GM12878 (cell line): ENCODE data around the gene FAM170B.

Experiments
- CBFB ChIP-seq: IDR thresholded peaks from 2 replicates; pipeline ENCODE4 v1.6.1; 2016; ENCODE audit warnings: antibody characterized with exemption, low read depth
- EED ChIP-seq: sonication (generic); IDR thresholded peaks from 2 replicates; pipeline ENCODE4 v1.6.1; 2016; ENCODE audit warnings: antibody characterized with exemption, low read depth
- EP300 ChIP-seq, 2 experiments: fragments of 150-350 bp in 1 of 2; IDR thresholded peaks; 2 replicates each; pipeline ENCODE4 v1.6.1; 2011 to 2012; ENCODE audit warnings: low read depth in 2 of 2, low read length in 2 of 2, borderline replicate concordance in 1 of 2, improper control_type of control experiment in 1 of 2, inconsistent platforms in 1 of 2; ENCODE audit not compliant: control insufficient read depth in 1 of 2
- FOS ChIP-seq: IDR thresholded peaks from 3 replicates; pipeline ENCODE4 v1.6.1; 2011; ENCODE audit warnings: borderline replicate concordance; ENCODE audit not compliant: insufficient read length; ENCODE audit errors: extremely low read depth
- NFIC ChIP-seq: IDR thresholded peaks from 2 replicates; pipeline ENCODE4 v1.6.1; 2012; ENCODE audit warnings: low read depth, mild to moderate bottlenecking, inconsistent platforms, low read length, moderate library complexity
- POLR2AphosphoS5 ChIP-seq: IDR thresholded peaks from 2 replicates; pipeline ENCODE4 v1.6.1; 2011; ENCODE audit warnings: mild to moderate bottlenecking, low read length, inconsistent platforms
- TF ChIP-seq, protein P1 (sequence below), 3 experiments: IDR thresholded peaks in 2 of 3; conservative IDR thresholded peaks in 1 of 3; 2 replicates each; pipeline ENCODE4 v1.5.1; 2011; ENCODE audit warnings: low read depth in 3 of 3, low read length in 3 of 3, mild to moderate bottlenecking in 3 of 3, control low read depth in 2 of 3, moderate library complexity in 2 of 3, inconsistent platforms in 1 of 3, mixed read lengths in 1 of 3; ENCODE audit not compliant: control insufficient read depth in 2 of 3, insufficient read depth in 1 of 3; ENCODE audit errors: extremely low read depth in 1 of 3
- TF ChIP-seq, protein P2 (sequence below): IDR thresholded peaks from 2 replicates; pipeline ENCODE4 v1.6.1; 2011; ENCODE audit warnings: low read depth, low read length, improper control_type of control experiment, borderline replicate concordance

DNA sequence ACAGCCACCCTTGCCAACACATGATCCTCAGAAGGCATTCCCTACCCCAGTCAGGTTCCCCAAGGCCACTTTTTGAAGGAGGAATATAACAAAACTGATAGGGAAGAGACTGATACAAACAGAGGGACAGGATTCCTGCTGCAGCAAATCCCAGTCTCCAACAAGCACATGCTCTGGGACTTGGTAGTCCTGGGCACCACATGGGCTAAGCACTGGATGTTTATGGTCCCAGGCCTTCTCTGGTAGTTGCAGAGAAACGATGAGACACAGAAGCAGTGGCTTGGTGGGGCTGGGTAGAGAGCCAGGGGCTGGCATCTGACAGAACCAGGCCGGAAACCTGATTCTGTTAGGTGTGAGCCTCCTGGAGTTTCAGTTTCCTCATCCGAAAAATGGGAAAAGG is 21.7 kb downstream of the FAM170B start:
- TF ChIP-seq, protein P1, sequence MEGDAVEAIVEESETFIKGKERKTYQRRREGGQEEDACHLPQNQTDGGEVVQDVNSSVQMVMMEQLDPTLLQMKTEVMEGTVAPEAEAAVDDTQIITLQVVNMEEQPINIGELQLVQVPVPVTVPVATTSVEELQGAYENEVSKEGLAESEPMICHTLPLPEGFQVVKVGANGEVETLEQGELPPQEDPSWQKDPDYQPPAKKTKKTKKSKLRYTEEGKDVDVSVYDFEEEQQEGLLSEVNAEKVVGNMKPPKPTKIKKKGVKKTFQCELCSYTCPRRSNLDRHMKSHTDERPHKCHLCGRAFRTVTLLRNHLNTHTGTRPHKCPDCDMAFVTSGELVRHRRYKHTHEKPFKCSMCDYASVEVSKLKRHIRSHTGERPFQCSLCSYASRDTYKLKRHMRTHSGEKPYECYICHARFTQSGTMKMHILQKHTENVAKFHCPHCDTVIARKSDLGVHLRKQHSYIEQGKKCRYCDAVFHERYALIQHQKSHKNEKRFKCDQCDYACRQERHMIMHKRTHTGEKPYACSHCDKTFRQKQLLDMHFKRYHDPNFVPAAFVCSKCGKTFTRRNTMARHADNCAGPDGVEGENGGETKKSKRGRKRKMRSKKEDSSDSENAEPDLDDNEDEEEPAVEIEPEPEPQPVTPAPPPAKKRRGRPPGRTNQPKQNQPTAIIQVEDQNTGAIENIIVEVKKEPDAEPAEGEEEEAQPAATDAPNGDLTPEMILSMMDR (IDR thresholded peaks at IDR 0.05 in 2 of 3, conservative IDR thresholded peaks at IDR 0.05 in 1 of 3; ENCODE audit: control insufficient read depth in 2 of 3, extremely low read depth in 1 of 3, insufficient read depth in 1 of 3, low read depth in 3 of 3, low read length in 3 of 3) = no peak
- TF ChIP-seq NFIC (no peak), EP300 (IDR thresholded peaks at IDR 0.05; ENCODE audit: borderline replicate concordance in 1 of 2, control insufficient read depth in 1 of 2, low read depth in 2 of 2, low read length in 2 of 2) (no peak), EED (no peak), CBFB (no peak), FOS (no peak), POLR2AphosphoS5 (no peak)
- TF ChIP-seq, protein P2, sequence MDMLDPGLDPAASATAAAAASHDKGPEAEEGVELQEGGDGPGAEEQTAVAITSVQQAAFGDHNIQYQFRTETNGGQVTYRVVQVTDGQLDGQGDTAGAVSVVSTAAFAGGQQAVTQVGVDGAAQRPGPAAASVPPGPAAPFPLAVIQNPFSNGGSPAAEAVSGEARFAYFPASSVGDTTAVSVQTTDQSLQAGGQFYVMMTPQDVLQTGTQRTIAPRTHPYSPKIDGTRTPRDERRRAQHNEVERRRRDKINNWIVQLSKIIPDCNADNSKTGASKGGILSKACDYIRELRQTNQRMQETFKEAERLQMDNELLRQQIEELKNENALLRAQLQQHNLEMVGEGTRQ = no peak
